GM12865 (cell line): ENCODE data around the gene ATP8A2.

Experiments
- DNase-seq: peaks from one replicate; pipeline ENCODE4 v3.0.0; 2010; ENCODE audit warnings: low read depth
- H3K4me3 ChIP-seq: 2 replicates; pipeline ENCODE4 v1.5.1; 2011; ENCODE audit warnings: mild to moderate bottlenecking, low read depth, low read length, control low read depth
- CTCF ChIP-seq: IDR thresholded peaks from 2 replicates; pipeline ENCODE4 v1.5.1; 2011; ENCODE audit warnings: low read length, control low read depth, low read depth, inconsistent platforms; ENCODE audit not compliant: insufficient read depth; ENCODE audit errors: missing control alignments

ATP8A2 gene

GRCh38 chr13:26017932-26018665, 646.3 kb downstream of the ATP8A2 start:
- no peak for TF ChIP-seq CTCF
- DNase-seq: no peak
- no peak overlapping the region for H3K4me3 ChIP-seq

GRCh38 chr13:26019251-26019650, 647.5 kb downstream of the ATP8A2 start:
- no peak overlapping the region for H3K4me3 ChIP-seq
- TF ChIP-seq CTCF: no peak
- no peak for DNase-seq

- TF ChIP-seq CTCF: no peak
- H3K4me3 ChIP-seq: no peak overlapping the region
- DNase-seq: no peak
Measured at GRCh38 chr13:26019881-26020870, 648.4 kb downstream of the ATP8A2 start.

- no peak for TF ChIP-seq CTCF
- H3K4me3 ChIP-seq: no peak overlapping the region
- DNase-seq: no peak
Measured at GRCh38 chr13:26020891-26021290, 649.1 kb downstream of the ATP8A2 start.

- no peak overlapping the region for H3K4me3 ChIP-seq
- no peak for TF ChIP-seq CTCF
- DNase-seq: no peak
Measured at GRCh38 chr13:26021516-26021915, 649.7 kb downstream of the ATP8A2 start.

- TF ChIP-seq CTCF: no peak
- DNase-seq: no peak
Measured at GRCh38 chr13:26021956-26022355, 650.2 kb downstream of the ATP8A2 start.

More at GRCh38 chr13:26021956-26022355, 650.2 kb downstream of the ATP8A2 start:
- no peak overlapping the region for H3K4me3 ChIP-seq
